BJ (cell line): Measurements from ENCODE around the gene GDAP2. TPM values are rescaled to one million over a fixed set of nuclear protein-coding genes. Genes with fewer than 3 reads are reported as not detected.

Experiments
- CTCF ChIA-PET: fragments of 350-600 bp; formaldehyde crosslinking; extraction: SDS; loops from one replicate; lab custom pipeline; 2021; ENCODE audit warnings: antibody characterized with exemption, inconsistent platforms; lab: Yijun Ruan, JAX
- POLR2A ChIA-PET: fragments of 300-600 bp; sonication (Branson Sonifier 250); formaldehyde crosslinking; extraction: SDS; loops from one replicate; lab custom pipeline; 2021; ENCODE audit warnings: antibody characterized with exemption; lab: Charles Lee
- DNase-seq: peaks from one replicate; pipeline ENCODE4 v3.0.0-alpha.2; 2011; ENCODE audit warnings: low read depth
- H3K27me3 ChIP-seq: 2 replicates; pipeline ENCODE4 v1.6.0; 2011; ENCODE audit warnings: low read length; ENCODE audit not compliant: control insufficient read depth, insufficient read depth
- H3K36me3 ChIP-seq: 2 replicates; pipeline ENCODE4 v1.5.1; 2011; ENCODE audit warnings: low read length; ENCODE audit not compliant: control insufficient read depth, insufficient read depth
- H3K4me3 ChIP-seq: 2 replicates; pipeline ENCODE4 v1.5.1; 2011; ENCODE audit warnings: low read depth, mild to moderate bottlenecking, control low read depth, low read length
- CTCF ChIP-seq: IDR thresholded peaks from 2 replicates; pipeline ENCODE4 v1.5.1; 2011; ENCODE audit warnings: low read depth, mild to moderate bottlenecking, control low read depth, inconsistent platforms, low read length, moderate library complexity; ENCODE audit not compliant: insufficient read depth
- polyA plus RNA-seq: library from polyadenylated mRNA; depleted of rRNA; stranded (reverse); fragments of >200 nt; gene quantifications from 2 replicates; pipeline ENCODE4 v1.2.3, GENCODE V29; 2011

Gene GDAP2
- polyA plus RNA-seq, 1 experiment, result 8.1 TPM

GRCh38 chr1:117919376-117919775 is 10.0 kb downstream of the GDAP2 start:
- ChIA-PET CTCF (interaction anchor here (1.7 kb wide), 1 partner anchor 9 kb away, joined by 6 read pairs; no protein-coding TSS in a partner anchor), POLR2A (no interaction called here)
- no peaks in the 10 kb centered on the region for H3K27me3 ChIP-seq
- TF ChIP-seq CTCF, result no peak
- H3K36me3 ChIP-seq, result no peaks in the 10 kb centered on the region
- DNase-seq, result no peak
- no peak overlapping the region for H3K4me3 ChIP-seq

- no peak for DNase-seq
- Histone ChIP-seq H3K27me3 (no peaks in the 10 kb centered on the region), H3K36me3 (peaks cover 2% of the 10 kb centered on the region; the same call in 1 of the 2 replicates), H3K4me3 (no peak overlapping the region)
- CTCF ChIA-PET, result interaction anchor here (1.0 to 1.6 kb wide), 3 partner anchors 14 to 153 kb away, joined by 3 to 5 read pairs (median 3); no protein-coding TSS in a partner anchor
- TF ChIP-seq CTCF, result no peak
- POLR2A ChIA-PET, result interaction anchor here (0.6 kb wide), 1 partner anchor 600 kb away, joined by 5 read pairs; no protein-coding TSS in a partner anchor
Observed at GRCh38 chr1:117911051-117911450, 18.4 kb downstream of the GDAP2 start.

GRCh38 chr1:117905019-117905418 is 24.4 kb downstream of the GDAP2 start:
- ChIA-PET CTCF (interaction anchor here (0.7 to 5.4 kb wide), 2 partner anchors 9 to 151 kb away, joined by 3 to 20 read pairs; no protein-coding TSS in a partner anchor), POLR2A (no interaction called here)
- Histone ChIP-seq H3K36me3 (peaks cover 8% of the 10 kb centered on the region), H3K4me3 (no peak overlapping the region), H3K27me3 (no peaks in the 10 kb centered on the region)
- TF ChIP-seq CTCF, result no peak
- no peak for DNase-seq

- Histone ChIP-seq H3K4me3 (no peak overlapping the region), H3K27me3 (no peaks in the 10 kb centered on the region), H3K36me3 (peaks cover 7% of the 10 kb centered on the region)
- TF ChIP-seq CTCF, result no peak
- POLR2A ChIA-PET, result no interaction called here
- CTCF ChIA-PET, result interaction anchor here (0.7 to 5.4 kb wide), 2 partner anchors 9 to 150 kb away, joined by 3 to 20 read pairs; no protein-coding TSS in a partner anchor
- DNase-seq, result no peak
Observed at GRCh38 chr1:117904485-117904884, 24.9 kb downstream of the GDAP2 start.

GRCh38 chr1:117902944-117903343 is 26.5 kb downstream of the GDAP2 start:
- POLR2A ChIA-PET, result no interaction called here
- Histone ChIP-seq H3K36me3 (peaks cover 7% of the 10 kb centered on the region), H3K4me3 (no peak overlapping the region), H3K27me3 (no peaks in the 10 kb centered on the region)
- no peak for DNase-seq
- CTCF ChIA-PET, result no interaction called here
- no peak for TF ChIP-seq CTCF
